ENCODE data around the gene IGFN1. TPM values are rescaled to one million over a fixed set of nuclear protein-coding genes. Genes with fewer than 3 reads are reported as not detected.

Gene IGFN1
- total RNA-seq, 1 donor from 2014 or later, result 1.6 TPM

DNA sequence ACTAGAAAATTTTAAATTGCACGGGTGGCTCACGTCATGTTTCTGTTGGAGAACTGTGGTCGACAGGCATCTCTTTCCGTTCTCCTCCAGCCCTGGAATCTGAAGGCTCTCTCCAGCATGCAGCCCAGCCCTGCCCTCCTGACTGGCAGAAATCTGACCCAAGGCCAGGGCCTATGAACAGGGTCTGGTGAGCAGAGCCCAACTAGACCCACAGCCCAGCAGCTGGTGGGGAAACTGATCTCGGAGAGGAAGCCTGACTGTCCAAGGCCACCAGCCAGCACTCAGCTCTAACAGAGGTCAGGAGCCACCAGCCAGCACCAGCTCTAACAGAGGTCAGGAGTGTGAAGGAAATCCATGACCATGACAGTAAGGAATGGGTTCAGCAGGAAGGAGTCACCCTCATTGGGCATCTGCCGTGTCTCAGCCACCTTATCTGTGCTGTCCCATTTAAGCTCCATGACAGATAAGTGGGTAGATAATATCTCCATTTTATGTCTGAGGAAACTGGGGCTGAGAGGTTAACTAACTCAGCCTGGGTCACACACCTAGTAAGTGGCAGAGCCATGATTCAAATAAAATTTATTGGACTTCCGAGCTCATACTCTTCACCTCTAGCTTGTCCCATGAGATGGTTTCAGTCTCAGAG, 72.5 kb downstream of the IGFN1 start:
- Mint-ChIP-seq H3K9me3 (no peaks in the 10 kb centered on the region), H3K36me3 (no peaks in the 10 kb centered on the region), H3K4me3 (no peak overlapping the region), H3K4me1 (peaks cover 27% of the 10 kb centered on the region), H3K27me3 (ENCODE audit: low read depth) (peaks cover 39% of the 10 kb centered on the region), H3K27ac (no peak overlapping the region)
- peak in 1 of 2 experiments; percentile 24 for DNase-seq (ENCODE audit: low spot score in 2 of 2, unreplicated experiment in 2 of 2)
- TF ChIP-seq CTCF (IDR thresholded peaks at IDR 0.05; ENCODE audit: unreplicated experiment), result no peak

DNA sequence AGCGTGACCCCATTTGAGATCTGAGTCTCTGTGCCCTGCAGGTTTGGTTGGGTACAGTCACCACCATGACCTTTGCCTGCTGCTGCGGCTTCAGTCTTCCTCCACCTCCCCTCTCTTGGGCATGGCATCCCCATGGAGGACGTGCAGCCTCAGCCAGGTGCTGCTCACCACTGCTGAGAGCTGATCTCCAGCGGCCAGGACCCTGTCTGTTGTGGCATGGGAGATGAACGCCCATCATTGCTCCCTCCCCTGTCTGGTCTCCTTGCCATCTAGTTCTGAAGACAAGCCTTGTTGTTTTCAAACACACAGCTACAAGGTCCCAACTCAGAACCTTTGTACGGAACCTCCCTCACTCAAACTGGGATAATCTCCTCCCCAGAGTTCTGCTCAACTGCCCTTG, 73.4 kb downstream of the IGFN1 start:
- Mint-ChIP-seq H3K36me3 (no peaks in the 10 kb centered on the region), H3K9me3 (no peaks in the 10 kb centered on the region), H3K27ac (no peak overlapping the region), H3K4me3 (no peak overlapping the region), H3K4me1 (peaks cover 35% of the 10 kb centered on the region), H3K27me3 (ENCODE audit: low read depth) (peaks cover 43% of the 10 kb centered on the region)
- no peak for TF ChIP-seq CTCF (IDR thresholded peaks at IDR 0.05; ENCODE audit: unreplicated experiment)
- peak in 1 of 2 experiments; percentile 22 for DNase-seq (ENCODE audit: low spot score in 2 of 2, unreplicated experiment in 2 of 2)

DNA sequence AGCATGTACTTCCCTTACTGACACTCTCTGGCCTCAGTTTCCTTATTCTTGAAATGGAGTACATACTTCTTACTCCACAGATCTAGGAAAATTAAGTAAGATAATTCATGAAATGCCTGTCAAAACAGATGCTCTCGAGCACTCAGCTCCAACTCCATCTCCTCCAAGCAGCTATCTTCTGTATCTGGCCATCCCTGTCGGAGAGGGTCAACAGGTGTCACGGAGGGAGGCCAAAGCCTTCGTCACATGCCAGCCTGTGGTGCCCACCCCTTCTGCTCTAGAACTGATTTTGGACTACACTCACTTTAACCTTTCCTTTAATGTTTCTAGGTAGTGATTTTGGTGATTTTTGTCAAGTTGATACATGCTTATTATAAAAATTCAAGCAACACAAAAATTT, 73.9 kb downstream of the IGFN1 start:
- H3K4me3 Mint-ChIP-seq, result no peak overlapping the region
- peaks cover 42% of the 10 kb centered on the region for H3K27me3 Mint-ChIP-seq (ENCODE audit: low read depth)
- no peak for TF ChIP-seq CTCF (IDR thresholded peaks at IDR 0.05; ENCODE audit: unreplicated experiment)
- no peak overlapping the region for H3K27ac Mint-ChIP-seq
- H3K9me3 Mint-ChIP-seq, result no peaks in the 10 kb centered on the region
- DNase-seq (ENCODE audit: low spot score in 2 of 2, unreplicated experiment in 2 of 2), result no peak
- peaks cover 37% of the 10 kb centered on the region for H3K4me1 Mint-ChIP-seq
- no peaks in the 10 kb centered on the region for H3K36me3 Mint-ChIP-seq

GRCh38 chr1:201265756-201266155, 75.1 kb downstream of the IGFN1 start:
- Mint-ChIP-seq H3K27ac (no peak overlapping the region), H3K27me3 (ENCODE audit: low read depth) (peaks cover 39% of the 10 kb centered on the region), H3K36me3 (no peaks in the 10 kb centered on the region), H3K9me3 (no peaks in the 10 kb centered on the region), H3K4me1 (peaks cover 36% of the 10 kb centered on the region), H3K4me3 (no peak overlapping the region)
- TF ChIP-seq CTCF (IDR thresholded peaks at IDR 0.05; ENCODE audit: unreplicated experiment), result no peak
- DNase-seq (ENCODE audit: low spot score in 2 of 2, unreplicated experiment in 2 of 2), result no peak

DNA sequence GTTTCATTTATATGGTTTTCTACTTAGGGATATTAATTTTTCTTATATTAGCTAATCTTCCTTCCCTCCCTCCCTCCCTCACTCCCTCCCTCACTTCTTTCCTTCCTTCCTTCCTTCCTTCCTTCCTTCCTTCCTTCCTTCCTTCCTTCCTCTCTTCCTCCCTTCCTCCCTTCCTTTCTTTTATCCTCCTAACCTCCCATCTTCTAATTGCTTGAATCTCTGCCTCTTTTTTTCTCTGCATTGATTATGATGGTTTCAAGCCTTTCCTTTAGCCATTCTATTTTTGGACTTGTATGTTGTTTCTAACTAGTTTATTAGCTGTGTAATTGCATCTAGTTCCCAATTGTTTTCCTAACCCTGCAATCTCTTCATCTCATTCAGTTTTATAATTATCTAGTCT, 75.7 kb downstream of the IGFN1 start:
- no peak overlapping the region for H3K4me3 Mint-ChIP-seq
- H3K36me3 Mint-ChIP-seq, result no peaks in the 10 kb centered on the region
- H3K4me1 Mint-ChIP-seq, result peaks cover 36% of the 10 kb centered on the region
- DNase-seq (ENCODE audit: low spot score in 2 of 2, unreplicated experiment in 2 of 2), result no peak
- no peak for TF ChIP-seq CTCF (IDR thresholded peaks at IDR 0.05; ENCODE audit: unreplicated experiment)
- no peaks in the 10 kb centered on the region for H3K9me3 Mint-ChIP-seq
- no peak overlapping the region for H3K27ac Mint-ChIP-seq
- peaks cover 38% of the 10 kb centered on the region for H3K27me3 Mint-ChIP-seq (ENCODE audit: low read depth)

- DNase-seq (ENCODE audit: low spot score in 2 of 2, unreplicated experiment in 2 of 2), result no peak
- H3K36me3 Mint-ChIP-seq, result no peaks in the 10 kb centered on the region
Measured at GRCh38 chr1:201266774-201267173, 76.2 kb downstream of the IGFN1 start.

More at GRCh38 chr1:201266774-201267173, 76.2 kb downstream of the IGFN1 start:
- Mint-ChIP-seq H3K27ac (no peak overlapping the region), H3K9me3 (no peaks in the 10 kb centered on the region), H3K27me3 (ENCODE audit: low read depth) (peaks cover 33% of the 10 kb centered on the region), H3K4me3 (no peak overlapping the region), H3K4me1 (peaks cover 36% of the 10 kb centered on the region)
- no peak for TF ChIP-seq CTCF (IDR thresholded peaks at IDR 0.05; ENCODE audit: unreplicated experiment)

Measured in mesothelial cell of epicardium (in vitro differentiated cells).